ENCODE results near the gene SLC27A2. TPM values are rescaled to one million over a fixed set of nuclear protein-coding genes. Genes with fewer than 3 reads are reported as not detected.

Gene SLC27A2
- total and polyA plus RNA-seq, 10 of the 15 experiments (the other 5 are each of a cell fraction or from before 2014, with no cell fraction given), result 0.22 to 1.2 (median 0.69) TPM; not detected in 1

DNA sequence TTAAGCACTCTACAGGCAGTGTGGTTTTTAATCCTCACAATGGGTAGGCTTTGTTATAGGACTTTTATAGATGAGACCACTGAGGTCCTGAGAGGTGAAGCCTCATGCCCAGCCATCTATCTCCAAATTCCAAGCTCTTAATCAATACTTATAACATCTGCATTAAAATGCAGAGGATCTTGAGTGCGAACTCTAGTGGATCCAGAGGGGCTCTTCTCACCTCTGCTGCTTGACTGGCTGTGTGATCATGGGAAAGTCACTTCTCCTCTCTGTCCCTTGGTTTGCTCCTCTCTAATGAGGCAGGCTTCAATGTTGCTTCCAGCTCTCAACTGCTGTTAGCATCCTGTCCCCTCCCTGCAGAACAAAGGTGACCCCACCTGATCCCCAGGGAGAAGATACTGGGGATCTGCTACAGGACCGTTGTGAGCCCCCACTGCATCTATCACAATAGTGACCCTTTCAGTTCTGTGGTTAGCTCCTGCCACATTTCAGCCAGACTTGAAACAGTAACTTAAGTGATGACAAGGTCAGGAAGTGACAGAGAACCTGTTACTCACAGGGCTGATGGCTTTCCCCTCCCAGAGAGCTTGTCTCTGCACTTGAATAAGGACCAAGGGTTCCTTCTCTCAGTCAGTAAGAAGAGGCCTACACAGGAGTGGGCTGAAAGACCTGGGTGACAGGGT is 1.3 kb downstream of the SLC27A2 start:
- H3K36me3 ChIP-seq (ENCODE audit: control insufficient read depth in 2 of 2, insufficient read depth in 2 of 2, low read length in 1 of 2), result no peaks in the 10 kb centered on the region
- peak; percentile 69 for ATAC-seq
- no TSS peak for BruUV-seq (replicated peaks)
- in situ Hi-C loops (cut with MboI) (no loop called here), intact Hi-C loops (cut with micrococcal nuclease; ENCODE audit: unreplicated experiment) (loop anchor here (10.0 kb wide), 1 partner anchor 132 kb away; no protein-coding TSS in a partner anchor)
- WGBS (ENCODE audit: insufficient coverage, insufficient replicate concordance, low lambda C conversion rate, missing lambda C conversion rate), result 0% methylated on average over 2 of the region's 2 CpGs
- no peak overlapping the region for H2AFZ ChIP-seq (ENCODE audit: control insufficient read depth, low read depth, low read length)
- DNase-seq (ENCODE audit: low read depth, low spot score), result no peak
- 0 out of 4 replicates have a peak, but pooled peaks cover 0 to 4% of the 10 kb centered on the region in 2 experiments for H3K27me3 ChIP-seq (replicated peaks in 1 of 2; ENCODE audit: control insufficient read depth in 2 of 2, insufficient read depth in 2 of 2, low read length in 1 of 2)
- RAD21 ChIA-PET (ENCODE audit: unreplicated experiment), result interaction anchor here (1.5 to 4.2 kb wide), 2 partner anchors 58 to 132 kb away, joined by 3 to 15 read pairs; no protein-coding TSS in a partner anchor
- H3K4me2 ChIP-seq (ENCODE audit: control insufficient read depth, insufficient read depth), result peak overlapping the region; percentile 98
- H3K79me2 ChIP-seq (ENCODE audit: control insufficient read depth, insufficient read depth, low read length), result no peaks in the 10 kb centered on the region
- SMC1A ChIA-PET (ENCODE audit: uncharacterized antibody, unreplicated experiment), result interaction anchor here (0.6 to 1.9 kb wide), 4 partner anchors 15 to 166 kb away, joined by 3 to 7 read pairs (median 4); no protein-coding TSS in a partner anchor
- CTCF ChIA-PET, result interaction anchor here (0.6 to 4.3 kb wide), 6 partner anchors 9 to 376 kb away, joined by 3 to 44 read pairs (median 3); no protein-coding TSS in a partner anchor
- H3K9ac ChIP-seq (ENCODE audit: control insufficient read depth, insufficient read depth, low read length), result no peak overlapping the region
- POLR2A ChIA-PET, result interaction anchor here (0.6 kb wide), 1 partner anchor 70 kb away, joined by 5 read pairs; no protein-coding TSS in a partner anchor
- H3K27ac ChIP-seq (ENCODE audit: control insufficient read depth, insufficient read depth), result no peak overlapping the region
- no peaks in the 10 kb centered on the region for H4K20me1 ChIP-seq (ENCODE audit: control insufficient read depth, insufficient read depth)
- TF ChIP-seq, protein P1, sequence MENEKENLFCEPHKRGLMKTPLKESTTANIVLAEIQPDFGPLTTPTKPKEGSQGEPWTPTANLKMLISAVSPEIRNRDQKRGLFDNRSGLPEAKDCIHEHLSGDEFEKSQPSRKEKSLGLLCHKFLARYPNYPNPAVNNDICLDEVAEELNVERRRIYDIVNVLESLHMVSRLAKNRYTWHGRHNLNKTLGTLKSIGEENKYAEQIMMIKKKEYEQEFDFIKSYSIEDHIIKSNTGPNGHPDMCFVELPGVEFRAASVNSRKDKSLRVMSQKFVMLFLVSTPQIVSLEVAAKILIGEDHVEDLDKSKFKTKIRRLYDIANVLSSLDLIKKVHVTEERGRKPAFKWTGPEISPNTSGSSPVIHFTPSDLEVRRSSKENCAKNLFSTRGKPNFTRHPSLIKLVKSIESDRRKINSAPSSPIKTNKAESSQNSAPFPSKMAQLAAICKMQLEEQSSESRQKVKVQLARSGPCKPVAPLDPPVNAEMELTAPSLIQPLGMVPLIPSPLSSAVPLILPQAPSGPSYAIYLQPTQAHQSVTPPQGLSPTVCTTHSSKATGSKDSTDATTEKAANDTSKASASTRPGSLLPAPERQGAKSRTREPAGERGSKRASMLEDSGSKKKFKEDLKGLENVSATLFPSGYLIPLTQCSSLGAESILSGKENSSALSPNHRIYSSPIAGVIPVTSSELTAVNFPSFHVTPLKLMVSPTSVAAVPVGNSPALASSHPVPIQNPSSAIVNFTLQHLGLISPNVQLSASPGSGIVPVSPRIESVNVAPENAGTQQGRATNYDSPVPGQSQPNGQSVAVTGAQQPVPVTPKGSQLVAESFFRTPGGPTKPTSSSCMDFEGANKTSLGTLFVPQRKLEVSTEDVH (IDR thresholded peaks at IDR 0.05; ENCODE audit: low read depth, partially characterized antibody), result no peak
- TF ChIP-seq TCF12 (IDR thresholded peaks at IDR 0.05; ENCODE audit: low read depth, low read length), result no peak
- TF ChIP-seq TCF7 (IDR thresholded peaks at IDR 0.05; ENCODE audit: borderline replicate concordance), result no peak
- peak; percentile 49; the same call in 1 of the 2 replicates for TF ChIP-seq RUNX3 (IDR thresholded peaks at IDR 0.05; ENCODE audit: low read length)
- FAIRE-seq, result no peak
- H3K4me1 ChIP-seq (ENCODE audit: control insufficient read depth, insufficient read depth, low read length), result peaks cover 7% of the 10 kb centered on the region; the same call in 1 of the 2 replicates
- H3K4me3 ChIP-seq, result no peak overlapping the region
- H3K9me3 ChIP-seq (replicated peaks; ENCODE audit: control insufficient read depth, insufficient read depth, low read length), result no peaks in the 10 kb centered on the region

Measured in GM12878 (cell line).